ENCODE results near the gene WDR33. TPM values are rescaled to one million over a fixed set of nuclear protein-coding genes. Genes with fewer than 3 reads are reported as not detected.

Gene WDR33
- total RNA-seq, 2 donors from 2014 or later, result 76.3 to 82.5 TPM

- Mint-ChIP-seq H3K36me3 (ENCODE audit: low read depth) (peaks cover 45% of the 10 kb centered on the region), H3K4me3 (no peak overlapping the region), H3K9me3 (no peaks in the 10 kb centered on the region), H3K27ac (no peak overlapping the region), H3K4me1 (no peaks in the 10 kb centered on the region), H3K27me3 (ENCODE audit: insufficient read depth) (no peaks in the 10 kb centered on the region)
- H3K36me3 ChIP-seq (ENCODE audit: control insufficient read depth, insufficient read depth, low read length), result peaks cover 79% of the 10 kb centered on the region
- no peak overlapping the region for H3K27ac ChIP-seq (ENCODE audit: low read depth, low read length)
- DNase-seq, result no peak
- WGBS, 2 experiments (ENCODE audit: insufficient coverage in 1 of 2, insufficient read length in 1 of 2), result 96% methylated on average over 1 of the region's 1 CpG; no CpG with 5 or more reads in 1 of the 2 experiments
- H3K27me3 ChIP-seq (ENCODE audit: control insufficient read depth, insufficient read depth, low read length, poor library complexity, severe bottlenecking), result no peaks in the 10 kb centered on the region
- H3K9ac ChIP-seq (ENCODE audit: extremely low read depth, low read length, poor library complexity, severe bottlenecking), result no peak overlapping the region
- no peaks in the 10 kb centered on the region for H3K9me3 ChIP-seq (ENCODE audit: control insufficient read depth, low read length)
- no peaks in the 10 kb centered on the region for H3K4me1 ChIP-seq (ENCODE audit: control insufficient read depth, insufficient read depth, low read length)
- TF ChIP-seq CTCF (conservative IDR thresholded peaks at IDR 0.05), result no peak
- no peak overlapping the region for H3K4me3 ChIP-seq (ENCODE audit: low read length)
These were observed 73.1 kb downstream of the WDR33 start for GRCh38 chr2:127737892-127738291.

DNA sequence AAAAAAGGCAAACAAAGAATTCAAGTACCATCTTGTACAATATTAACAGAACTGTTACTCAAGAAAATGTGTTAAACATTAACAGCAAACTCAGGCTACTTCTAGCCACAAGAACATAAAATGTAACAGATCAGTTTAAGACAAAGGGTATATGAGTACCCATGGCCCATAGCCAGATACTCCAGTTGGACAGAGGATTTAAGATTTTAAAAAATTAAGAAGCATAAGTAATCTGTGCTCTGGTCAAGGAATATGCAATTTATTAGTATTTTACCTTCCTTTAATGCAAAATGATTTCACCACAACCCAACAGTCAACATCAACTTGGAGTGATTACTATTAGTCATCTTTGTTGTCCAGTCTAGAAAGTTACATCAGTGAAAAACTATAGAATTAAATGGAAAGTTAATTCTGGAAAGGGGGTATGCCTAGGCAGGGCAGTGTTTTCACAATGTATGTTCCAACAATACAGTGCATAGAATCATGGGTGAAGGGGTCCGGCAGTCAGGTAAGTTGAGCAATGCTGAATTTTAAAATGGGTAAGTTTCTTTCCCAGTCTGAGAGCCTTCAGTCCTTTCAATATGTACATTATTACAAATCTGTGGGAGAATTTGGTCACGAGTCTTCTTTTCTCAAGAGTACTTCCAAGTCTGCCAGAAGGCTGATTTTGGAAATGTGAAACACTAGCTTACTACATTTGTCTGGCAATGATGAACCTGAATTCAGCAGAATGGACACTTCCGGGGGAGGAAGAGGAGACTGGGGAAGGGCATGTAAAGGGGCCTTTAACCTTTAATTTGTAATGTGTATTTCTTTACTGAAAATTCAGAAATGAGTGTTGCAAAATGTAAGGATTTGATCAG is 75.2 kb downstream of the WDR33 start:
- no peak overlapping the region for H3K4me3 Mint-ChIP-seq
- H3K27me3 ChIP-seq (ENCODE audit: control insufficient read depth, insufficient read depth, low read length, poor library complexity, severe bottlenecking), result no peaks in the 10 kb centered on the region
- no peaks in the 10 kb centered on the region for H3K9me3 Mint-ChIP-seq
- H3K27ac Mint-ChIP-seq, result no peak overlapping the region
- H3K36me3 Mint-ChIP-seq (ENCODE audit: low read depth), result peaks cover 49% of the 10 kb centered on the region
- DNase-seq, result no peak
- no peaks in the 10 kb centered on the region for H3K9me3 ChIP-seq (ENCODE audit: control insufficient read depth, low read length)
- no peak overlapping the region for H3K27ac ChIP-seq (ENCODE audit: low read depth, low read length)
- H3K27me3 Mint-ChIP-seq (ENCODE audit: insufficient read depth), result no peaks in the 10 kb centered on the region
- no peaks in the 10 kb centered on the region for H3K4me1 ChIP-seq (ENCODE audit: control insufficient read depth, insufficient read depth, low read length)
- 88 to 96% methylated on average over 2 to 3 of the region's 3 CpGs for WGBS, 2 experiments (ENCODE audit: insufficient coverage in 1 of 2, insufficient read length in 1 of 2)
- H3K4me1 Mint-ChIP-seq, result no peaks in the 10 kb centered on the region
- TF ChIP-seq CTCF (conservative IDR thresholded peaks at IDR 0.05), result no peak
- H3K4me3 ChIP-seq (ENCODE audit: low read length), result no peak overlapping the region
- peaks cover 84% of the 10 kb centered on the region for H3K36me3 ChIP-seq (ENCODE audit: control insufficient read depth, insufficient read depth, low read length)
- no peak overlapping the region for H3K9ac ChIP-seq (ENCODE audit: extremely low read depth, low read length, poor library complexity, severe bottlenecking)

DNA sequence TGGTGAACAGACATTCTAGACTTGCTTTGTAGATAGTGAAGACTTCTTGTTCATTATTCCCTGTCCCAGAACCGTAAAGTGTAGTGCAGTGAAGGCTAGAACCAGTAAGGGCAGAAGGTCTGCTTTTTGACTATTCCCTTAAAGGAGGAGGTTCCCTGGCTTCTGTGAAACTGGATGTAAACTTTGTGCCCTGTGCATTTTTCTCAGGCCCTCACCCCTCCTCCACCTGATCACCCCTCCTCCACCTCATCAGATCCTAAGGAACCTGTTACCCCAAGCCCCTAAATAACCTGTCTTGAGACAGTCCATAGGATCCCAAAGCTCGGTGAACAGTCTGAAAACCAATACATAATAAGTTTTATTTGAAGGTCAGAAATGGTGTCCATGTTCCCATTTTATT is 75.9 kb downstream of the WDR33 start:
- Histone ChIP-seq H3K9ac (ENCODE audit: extremely low read depth, low read length, poor library complexity, severe bottlenecking) (no peak overlapping the region), H3K9me3 (ENCODE audit: control insufficient read depth, low read length) (no peaks in the 10 kb centered on the region), H3K36me3 (ENCODE audit: control insufficient read depth, insufficient read depth, low read length) (peaks cover 81% of the 10 kb centered on the region), H3K4me3 (ENCODE audit: low read length) (no peak overlapping the region), H3K27ac (ENCODE audit: low read depth, low read length) (no peak overlapping the region), H3K4me1 (ENCODE audit: control insufficient read depth, insufficient read depth, low read length) (no peaks in the 10 kb centered on the region), H3K27me3 (ENCODE audit: control insufficient read depth, insufficient read depth, low read length, poor library complexity, severe bottlenecking) (no peaks in the 10 kb centered on the region)
- Mint-ChIP-seq H3K4me1 (no peaks in the 10 kb centered on the region), H3K36me3 (ENCODE audit: low read depth) (peaks cover 51% of the 10 kb centered on the region), H3K27ac (no peak overlapping the region), H3K4me3 (no peak overlapping the region), H3K9me3 (no peaks in the 10 kb centered on the region), H3K27me3 (ENCODE audit: insufficient read depth) (no peaks in the 10 kb centered on the region)
- no peak for DNase-seq
- 100% methylated on average over 2 of the region's 2 CpGs for WGBS, 2 experiments (ENCODE audit: insufficient coverage in 1 of 2, insufficient read length in 1 of 2)
- no peak for TF ChIP-seq CTCF (conservative IDR thresholded peaks at IDR 0.05)

All from endodermal cell (in vitro differentiated cells).